Peyer's patch (tissue), 4 donors: ENCODE results near the gene ANKRD33.

Experiments used
- CTCF ChIP-seq, 6 experiments: fragments of 450-650 bp in 4 of 6; fragments of 200-600 bp in 2 of 6; sonication (generic) in 1 of 6; IDR thresholded peaks; one replicate each; pipeline ENCODE4 v1.5.1; 2017 to 2019; ENCODE audit warnings: antibody characterized with exemption in 6 of 6, mild to moderate bottlenecking in 3 of 6, moderate library complexity in 1 of 6
- POLR2A ChIP-seq, 2 donors: fragments of 450-650 bp; IDR thresholded peaks; one replicate each; pipeline ENCODE4 v1.5.1; 2017; ENCODE audit warnings: antibody characterized with exemption in 2 of 2, mild to moderate bottlenecking in 2 of 2, moderate library complexity in 2 of 2

DNA sequence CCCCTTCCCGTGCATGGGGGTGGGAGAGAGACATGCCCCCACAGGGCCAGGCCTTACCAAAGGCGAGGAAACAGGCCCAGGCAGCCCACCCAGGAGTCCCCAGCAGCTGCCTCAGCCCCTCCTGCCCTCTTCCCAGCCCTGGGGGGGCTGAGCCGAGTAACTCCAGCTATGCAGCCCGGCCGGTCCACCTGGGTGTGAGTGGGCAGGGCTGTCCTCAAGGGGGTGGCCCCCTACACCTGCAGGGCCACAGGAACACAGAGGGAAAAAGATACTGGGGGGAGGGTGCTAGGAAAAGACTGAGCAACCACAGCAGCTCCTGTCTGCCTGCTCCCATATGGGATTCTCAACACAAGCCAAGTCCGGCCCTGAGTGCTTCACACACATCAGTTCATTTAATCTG, 46.9 kb upstream of the ANKRD33 start:
- TF ChIP-seq CTCF (IDR thresholded peaks at IDR 0.05) (no peak), POLR2A (IDR thresholded peaks at IDR 0.05) (no peak)
